Hematopoietic multipotent progenitor cell treated with erythropoietin and hydrocortisone succinate and interleukin-3 and kit ligand, for 6 days (in vitro differentiated cells): ENCODE results near the gene MIPEP.

Experiments used
- DNase-seq: peaks from one replicate; pipeline ENCODE4 v3.0.0-alpha.2; 2015

Gene MIPEP

GRCh38 chr13:23703246-23703860 lies 185.8 kb downstream of the MIPEP start:
- no peak for DNase-seq

DNA sequence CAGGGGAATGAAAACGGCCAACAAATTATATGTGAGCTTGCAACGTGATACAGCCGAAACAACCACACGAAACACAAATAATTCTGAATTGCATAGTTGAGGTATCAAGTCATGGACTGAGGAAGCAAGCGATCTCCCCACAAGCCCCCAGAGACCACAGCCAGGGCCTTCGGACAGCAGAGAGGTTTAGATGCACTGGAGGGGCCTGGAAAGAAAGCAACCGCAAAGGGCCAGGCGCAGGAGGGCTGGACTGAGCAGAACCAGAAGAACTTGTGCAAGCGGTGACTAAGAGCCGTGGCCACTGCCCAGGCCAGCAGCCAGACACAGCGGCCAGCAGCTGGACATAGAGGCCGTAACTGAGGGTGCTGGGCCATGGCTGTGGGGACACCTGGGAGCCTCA lies 187.6 kb downstream of the MIPEP start:
- DNase-seq: no peak

DNA sequence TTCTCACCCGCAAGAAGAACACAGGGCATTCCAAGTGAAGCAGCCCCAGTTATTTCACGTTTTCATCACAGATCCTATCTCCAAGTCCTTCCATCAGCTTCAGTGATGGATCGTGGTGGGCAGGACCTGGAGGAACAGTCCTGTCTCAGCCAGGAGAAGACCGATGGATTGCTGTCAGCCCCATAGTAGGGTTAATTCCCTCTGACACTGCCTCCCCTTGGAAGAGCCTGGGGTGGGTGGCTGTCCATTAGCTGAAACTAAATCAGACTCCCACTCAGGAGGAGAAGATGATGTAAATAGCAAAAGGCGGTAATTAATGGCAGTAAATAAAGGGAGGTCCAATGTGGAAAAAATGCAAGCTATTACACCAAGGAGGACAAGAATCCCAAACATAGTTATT lies 188.0 kb downstream of the MIPEP start:
- DNase-seq: no peak

DNA sequence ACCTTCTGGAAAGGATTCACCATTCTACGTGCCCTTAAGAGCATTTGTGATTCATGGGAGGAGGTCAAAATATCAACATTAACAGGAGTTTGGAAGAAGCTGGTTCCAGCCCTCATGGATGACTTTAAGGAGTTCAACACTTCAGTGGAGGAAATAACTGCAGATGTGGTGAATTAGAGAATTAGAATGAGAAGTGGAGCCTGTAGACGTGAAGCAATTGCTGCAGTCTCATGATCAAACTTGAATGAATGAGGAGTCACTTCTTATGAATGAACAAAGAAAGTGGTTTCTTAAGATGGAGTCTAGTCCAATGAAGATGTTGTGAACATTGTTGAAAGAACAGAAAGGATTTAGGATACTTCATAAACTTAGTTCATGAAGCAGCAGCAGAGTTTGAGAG lies 189.9 kb downstream of the MIPEP start:
- DNase-seq: no peak

DNA sequence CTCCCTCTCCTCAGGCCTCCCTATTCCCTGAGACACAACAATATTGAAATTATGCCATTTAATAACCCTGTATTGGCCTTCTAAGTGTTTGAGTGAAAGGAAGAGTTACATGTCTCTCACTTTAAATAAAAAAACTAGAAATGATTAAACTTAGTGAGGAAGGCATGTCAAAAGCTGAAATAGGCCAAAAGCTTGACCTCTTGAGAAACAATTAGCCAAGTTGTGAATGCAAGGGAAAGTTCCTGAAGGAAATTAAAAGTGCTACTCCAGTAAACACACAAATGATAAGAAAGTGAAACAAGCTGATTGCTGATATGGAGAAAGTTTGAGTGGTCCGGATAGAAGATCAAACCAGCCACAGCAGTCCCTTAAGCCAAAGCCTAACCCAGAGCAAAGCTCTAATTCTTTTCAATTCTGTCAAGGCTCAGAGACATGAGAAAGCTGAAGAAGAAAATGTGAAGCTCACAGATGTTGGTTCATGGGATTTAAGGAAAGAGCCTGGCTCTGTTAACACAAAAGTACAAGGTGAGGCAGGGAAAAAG lies 191.4 kb downstream of the MIPEP start:
- no peak for DNase-seq

- no peak for DNase-seq
Measured at GRCh38 chr13:23696610-23697009, 192.6 kb downstream of the MIPEP start.

DNA sequence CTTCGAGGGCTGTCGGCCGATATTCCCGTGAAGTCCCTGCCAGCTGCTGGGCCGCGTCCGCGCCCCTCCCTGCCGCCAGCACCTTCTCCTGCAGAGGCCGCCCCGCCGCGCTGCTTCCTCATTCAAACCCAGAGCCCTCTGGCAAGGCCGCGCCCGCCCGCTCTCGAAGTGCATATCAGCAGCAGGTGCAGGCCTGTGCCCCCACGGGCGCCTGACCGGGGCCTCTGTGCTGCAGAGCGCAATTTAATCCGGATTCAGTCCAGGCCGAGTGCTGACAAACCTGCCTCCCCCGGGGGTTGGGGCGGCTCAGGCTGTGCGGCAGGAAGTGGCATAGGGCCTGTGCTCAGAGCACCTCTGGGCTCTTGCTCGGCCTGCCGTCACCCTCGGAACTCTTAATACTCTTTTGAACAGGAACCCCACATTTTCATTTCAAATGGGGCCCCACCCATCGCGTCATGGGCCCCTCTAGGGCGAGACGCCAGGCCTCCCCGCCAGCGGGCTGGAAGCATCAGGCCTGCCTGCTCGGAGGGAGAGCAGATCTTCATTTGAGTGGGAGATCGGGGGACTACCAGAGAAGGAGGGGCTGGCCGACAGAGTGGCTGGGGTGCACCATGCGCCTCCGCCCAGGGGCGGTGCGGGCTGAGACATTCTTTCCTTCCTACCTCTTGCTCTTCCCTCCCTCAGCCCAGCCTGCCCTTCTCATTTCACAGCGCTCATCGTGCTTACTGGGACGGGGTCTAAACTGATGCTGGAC lies 193.3 kb downstream of the MIPEP start:
- DNase-seq: peak; percentile 73

- DNase-seq: no peak
Measured at GRCh38 chr13:23695196-23695595, 194.0 kb downstream of the MIPEP start.

GRCh38 chr13:23692816-23693215 lies 196.4 kb downstream of the MIPEP start:
- no peak for DNase-seq

DNA sequence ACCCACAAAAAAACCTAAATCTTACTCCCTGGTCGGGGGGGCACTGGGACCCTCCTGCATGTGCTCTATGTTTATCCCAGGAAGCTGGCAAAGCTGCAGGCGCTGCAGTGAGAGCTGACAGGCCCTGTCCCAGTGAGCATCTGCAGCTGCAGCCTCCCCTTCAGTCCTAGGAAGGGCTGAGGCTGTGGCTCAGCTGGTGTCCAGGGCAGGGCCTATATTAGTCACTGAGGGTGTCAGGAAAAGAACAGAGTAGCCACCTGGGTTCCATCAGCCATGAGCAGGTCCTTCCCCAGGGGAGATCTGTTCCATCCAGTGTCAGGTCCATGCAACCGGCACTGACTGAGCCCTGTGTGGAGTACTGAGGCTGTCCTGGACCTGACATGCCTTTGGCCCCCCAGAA lies 198.5 kb downstream of the MIPEP start:
- DNase-seq: no peak

DNA sequence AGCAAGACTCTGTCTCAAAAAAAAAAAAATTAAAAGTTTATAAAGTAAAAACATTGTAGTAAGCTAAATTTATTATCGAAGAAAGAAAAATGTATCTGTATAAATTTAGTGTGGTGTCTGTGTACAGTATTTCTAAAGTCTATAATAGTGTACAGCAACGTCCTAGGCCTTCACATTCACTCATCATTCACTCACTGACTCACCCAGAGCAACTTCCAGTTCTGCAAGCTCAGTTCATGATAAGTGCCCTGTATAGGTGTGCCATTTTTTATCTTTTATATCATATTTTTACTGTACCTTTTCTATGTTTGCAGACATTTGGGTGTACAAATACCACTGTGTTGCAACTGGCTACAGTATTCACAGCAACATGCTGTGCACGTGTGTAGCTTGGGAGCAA lies 200.9 kb downstream of the MIPEP start:
- no peak for DNase-seq

DNA sequence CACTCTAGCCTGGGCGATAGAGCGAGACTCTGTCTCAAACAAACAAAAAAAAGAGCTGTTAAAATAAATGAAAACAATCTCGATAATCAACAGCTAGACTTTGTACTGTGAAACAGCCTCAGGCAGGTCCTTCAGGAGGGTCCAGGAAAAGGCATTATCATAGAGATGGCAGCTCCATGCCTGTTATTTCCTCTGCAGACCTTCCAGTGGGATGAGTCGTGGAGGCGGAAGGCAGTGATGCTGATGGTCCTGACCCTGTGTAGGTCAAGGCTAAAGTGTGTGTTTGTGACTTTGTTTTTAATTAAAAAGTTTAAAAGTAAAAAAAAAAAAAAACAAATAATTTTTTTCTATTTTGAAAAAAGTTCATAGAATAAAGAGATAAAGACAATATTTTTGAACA lies 201.6 kb downstream of the MIPEP start:
- no peak for DNase-seq

GRCh38 chr13:23686948-23687347 lies 202.3 kb downstream of the MIPEP start:
- no peak for DNase-seq

- no peak for DNase-seq
Measured at GRCh38 chr13:23685416-23685815, 203.8 kb downstream of the MIPEP start.

- no peak for DNase-seq
Measured at GRCh38 chr13:23684647-23685046, 204.6 kb downstream of the MIPEP start.

- no peak for DNase-seq
Measured at GRCh38 chr13:23683084-23683483, 206.1 kb downstream of the MIPEP start.

- no peak for DNase-seq
Measured at GRCh38 chr13:23680845-23681669, 208.1 kb downstream of the MIPEP start.
